HL-60 (cell line): ENCODE measurements around the gene FLT4.
A peak's percentile ranks its signal among the peaks of the same experiment; 100 is the strongest.
"Not testable (repeated sequence)": the region's sequence is repeated elsewhere in the genome, so short reads cannot be mapped to it uniquely, and the experiment has no call there.

Source experiments
- DNase-seq, 2 experiments: peaks; one replicate each; pipeline ENCODE4 v3.0.0-alpha.2; 2010 to 2020; ENCODE audit warnings: low read depth in 1 of 2, low spot score in 1 of 2
- H3K27ac ChIP-seq: fragments of 250-450 bp; sonication (Bioruptor Pico); replicated peaks from 2 replicates; pipeline ENCODE4 v1.5.1; 2020; ENCODE audit warnings: mild to moderate bottlenecking, moderate library complexity
- H3K27me3 ChIP-seq: fragments of 250-450 bp; sonication (Bioruptor Pico); 2 replicates; pipeline ENCODE4 v1.5.1; 2021; ENCODE audit warnings: mild to moderate bottlenecking, moderate library complexity; ENCODE audit not compliant: insufficient read depth, poor library complexity, severe bottlenecking
- H3K4me3 ChIP-seq: replicated peaks from 2 replicates; pipeline ENCODE4 v1.5.1; 2011; ENCODE audit warnings: mild to moderate bottlenecking, control low read depth, low read length; ENCODE audit not compliant: insufficient read depth
- GABPA ChIP-seq: IDR thresholded peaks from 2 replicates; pipeline ENCODE4 v1.6.1; 2012; ENCODE audit warnings: low read depth
- POLR2AphosphoS5 ChIP-seq: IDR thresholded peaks from 2 replicates; pipeline ENCODE4 v1.6.1; 2012; ENCODE audit warnings: low read depth
- SPI1 ChIP-seq: IDR thresholded peaks from 2 replicates; pipeline ENCODE4 v1.6.1; 2012; ENCODE audit warnings: low read depth, mild to moderate bottlenecking, borderline replicate concordance
- TF ChIP-seq, protein P1 (sequence below): IDR thresholded peaks from 2 replicates; pipeline ENCODE4 v1.6.1; 2012; ENCODE audit warnings: low read depth; ENCODE audit not compliant: insufficient replicate concordance
- TF ChIP-seq, protein P2 (sequence below): IDR thresholded peaks from one replicate; pipeline ENCODE4 v1.5.1; 2011; ENCODE audit warnings: low read length, control low read depth, inconsistent platforms; ENCODE audit not compliant: insufficient read depth

Gene FLT4

DNA sequence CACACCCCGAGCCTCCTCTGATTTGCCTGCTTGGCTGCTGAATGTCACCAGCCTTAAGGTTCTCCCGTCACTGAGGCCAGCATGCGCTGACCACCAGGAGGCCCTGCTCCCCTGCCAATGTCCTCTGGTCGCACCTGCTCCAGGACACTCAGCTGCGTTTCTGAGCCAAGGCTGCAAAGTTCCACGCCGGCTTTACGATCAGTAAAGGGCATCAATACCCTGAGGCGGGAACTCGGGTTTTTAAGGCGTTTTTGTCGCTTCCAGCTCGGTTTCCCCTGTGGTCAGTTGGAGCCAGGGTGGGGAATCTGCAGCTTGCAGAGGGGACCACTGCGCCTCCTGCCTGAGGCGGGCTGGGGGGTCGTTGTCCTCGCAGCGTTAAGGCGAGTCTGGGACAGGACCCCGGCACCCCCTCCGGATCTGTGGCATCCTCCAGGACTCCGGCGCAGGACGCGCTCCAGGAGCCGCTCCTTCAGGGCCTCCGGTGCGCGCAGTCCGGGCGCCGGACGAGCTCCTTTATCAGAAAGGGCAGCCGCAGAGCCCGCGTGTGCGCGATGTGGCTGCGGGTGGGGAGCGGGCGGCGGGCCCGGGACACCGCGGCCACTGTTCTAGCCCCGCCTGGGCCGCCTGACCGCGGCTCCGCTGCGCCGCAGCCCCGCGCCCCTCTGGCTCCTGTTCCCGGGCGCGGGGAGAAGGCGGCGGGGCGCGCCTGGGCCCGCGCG, 24.1 kb upstream of the FLT4 start:
- TF ChIP-seq, protein P1, sequence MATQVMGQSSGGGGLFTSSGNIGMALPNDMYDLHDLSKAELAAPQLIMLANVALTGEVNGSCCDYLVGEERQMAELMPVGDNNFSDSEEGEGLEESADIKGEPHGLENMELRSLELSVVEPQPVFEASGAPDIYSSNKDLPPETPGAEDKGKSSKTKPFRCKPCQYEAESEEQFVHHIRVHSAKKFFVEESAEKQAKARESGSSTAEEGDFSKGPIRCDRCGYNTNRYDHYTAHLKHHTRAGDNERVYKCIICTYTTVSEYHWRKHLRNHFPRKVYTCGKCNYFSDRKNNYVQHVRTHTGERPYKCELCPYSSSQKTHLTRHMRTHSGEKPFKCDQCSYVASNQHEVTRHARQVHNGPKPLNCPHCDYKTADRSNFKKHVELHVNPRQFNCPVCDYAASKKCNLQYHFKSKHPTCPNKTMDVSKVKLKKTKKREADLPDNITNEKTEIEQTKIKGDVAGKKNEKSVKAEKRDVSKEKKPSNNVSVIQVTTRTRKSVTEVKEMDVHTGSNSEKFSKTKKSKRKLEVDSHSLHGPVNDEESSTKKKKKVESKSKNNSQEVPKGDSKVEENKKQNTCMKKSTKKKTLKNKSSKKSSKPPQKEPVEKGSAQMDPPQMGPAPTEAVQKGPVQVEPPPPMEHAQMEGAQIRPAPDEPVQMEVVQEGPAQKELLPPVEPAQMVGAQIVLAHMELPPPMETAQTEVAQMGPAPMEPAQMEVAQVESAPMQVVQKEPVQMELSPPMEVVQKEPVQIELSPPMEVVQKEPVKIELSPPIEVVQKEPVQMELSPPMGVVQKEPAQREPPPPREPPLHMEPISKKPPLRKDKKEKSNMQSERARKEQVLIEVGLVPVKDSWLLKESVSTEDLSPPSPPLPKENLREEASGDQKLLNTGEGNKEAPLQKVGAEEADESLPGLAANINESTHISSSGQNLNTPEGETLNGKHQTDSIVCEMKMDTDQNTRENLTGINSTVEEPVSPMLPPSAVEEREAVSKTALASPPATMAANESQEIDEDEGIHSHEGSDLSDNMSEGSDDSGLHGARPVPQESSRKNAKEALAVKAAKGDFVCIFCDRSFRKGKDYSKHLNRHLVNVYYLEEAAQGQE, result no peak
- TF ChIP-seq, protein P2, sequence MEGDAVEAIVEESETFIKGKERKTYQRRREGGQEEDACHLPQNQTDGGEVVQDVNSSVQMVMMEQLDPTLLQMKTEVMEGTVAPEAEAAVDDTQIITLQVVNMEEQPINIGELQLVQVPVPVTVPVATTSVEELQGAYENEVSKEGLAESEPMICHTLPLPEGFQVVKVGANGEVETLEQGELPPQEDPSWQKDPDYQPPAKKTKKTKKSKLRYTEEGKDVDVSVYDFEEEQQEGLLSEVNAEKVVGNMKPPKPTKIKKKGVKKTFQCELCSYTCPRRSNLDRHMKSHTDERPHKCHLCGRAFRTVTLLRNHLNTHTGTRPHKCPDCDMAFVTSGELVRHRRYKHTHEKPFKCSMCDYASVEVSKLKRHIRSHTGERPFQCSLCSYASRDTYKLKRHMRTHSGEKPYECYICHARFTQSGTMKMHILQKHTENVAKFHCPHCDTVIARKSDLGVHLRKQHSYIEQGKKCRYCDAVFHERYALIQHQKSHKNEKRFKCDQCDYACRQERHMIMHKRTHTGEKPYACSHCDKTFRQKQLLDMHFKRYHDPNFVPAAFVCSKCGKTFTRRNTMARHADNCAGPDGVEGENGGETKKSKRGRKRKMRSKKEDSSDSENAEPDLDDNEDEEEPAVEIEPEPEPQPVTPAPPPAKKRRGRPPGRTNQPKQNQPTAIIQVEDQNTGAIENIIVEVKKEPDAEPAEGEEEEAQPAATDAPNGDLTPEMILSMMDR, result no peak
- TF ChIP-seq POLR2AphosphoS5 (no peak), GABPA (no peak), SPI1 (no peak)
- peaks cover 5% of the 10 kb centered on the region for H3K27me3 ChIP-seq
- H3K4me3 ChIP-seq, result no peak overlapping the region
- H3K27ac ChIP-seq, result no peak overlapping the region
- no peak for DNase-seq

DNA sequence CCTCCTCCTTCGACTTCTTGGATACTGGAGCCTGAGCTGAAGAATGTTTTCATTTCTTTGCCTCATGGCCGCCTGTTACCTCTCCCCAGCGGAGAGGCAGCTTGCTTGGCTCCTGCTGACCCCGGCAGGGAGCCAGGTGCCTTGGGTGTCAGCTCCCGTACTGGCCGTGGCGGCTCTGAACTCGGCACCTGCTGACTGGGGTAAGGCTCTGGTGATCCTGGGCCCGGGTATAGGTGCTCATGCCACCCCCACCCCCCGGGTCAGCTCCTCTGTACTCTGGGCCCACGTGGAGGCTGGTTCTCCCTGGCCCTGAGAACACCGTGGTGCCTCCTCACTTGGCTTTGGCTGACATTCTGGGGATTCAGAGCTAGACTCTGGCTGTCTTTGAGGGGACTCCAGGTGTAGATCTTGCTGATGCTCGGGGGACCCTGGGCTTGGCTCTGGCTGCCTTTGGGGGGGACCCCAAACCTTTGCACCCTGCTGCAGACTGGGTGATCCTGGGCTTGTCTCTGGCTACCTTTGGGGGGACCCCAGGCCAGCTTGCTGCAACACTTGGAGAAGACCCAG, 22.6 kb upstream of the FLT4 start:
- DNase-seq, H3K27me3 ChIP-seq, H3K4me3 ChIP-seq, H3K27ac ChIP-seq: not testable (repeated sequence)

DNA sequence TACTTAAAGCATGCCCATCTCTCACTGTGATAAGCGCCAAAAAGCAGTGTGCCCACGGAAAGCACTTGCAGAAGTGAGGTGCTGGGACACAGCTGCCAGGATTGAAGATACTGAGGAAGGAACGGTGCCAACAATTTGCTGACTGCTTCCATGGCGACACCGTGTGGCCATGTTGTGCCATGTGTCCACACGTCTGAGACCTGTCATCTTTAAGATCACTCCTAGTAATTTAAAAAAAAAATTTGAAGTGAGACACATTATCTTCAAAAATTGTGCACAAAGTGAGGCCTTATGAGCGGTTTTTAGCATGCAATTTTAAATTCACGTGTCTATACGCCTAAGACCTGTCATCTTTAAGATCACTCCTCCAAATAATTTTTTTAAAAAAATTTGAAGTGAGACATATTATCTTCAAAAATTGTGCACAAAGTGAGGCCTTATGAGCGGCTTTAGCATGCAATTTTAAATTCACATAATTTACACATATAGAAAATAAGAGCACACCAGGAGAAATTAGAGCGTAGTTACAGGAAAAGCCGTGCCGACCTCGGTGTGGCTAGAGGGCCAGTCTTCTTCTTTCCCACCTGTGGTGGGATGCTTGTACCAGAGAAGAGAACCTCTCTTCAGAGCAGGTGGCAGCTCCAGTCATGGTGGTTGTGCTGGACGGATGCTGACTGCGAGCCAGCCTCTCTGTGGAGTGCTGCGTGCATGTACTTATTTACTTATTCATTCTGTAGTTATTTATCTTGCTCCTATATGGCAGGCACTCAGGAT, 21.4 kb upstream of the FLT4 start:
- Histone ChIP-seq H3K4me3 (no peak overlapping the region), H3K27ac (no peak overlapping the region), H3K27me3 (peaks cover 5% of the 10 kb centered on the region)
- peak; percentile 44 to 61 for DNase-seq
- no peak for TF ChIP-seq SPI1
- no peak for TF ChIP-seq GABPA
- TF ChIP-seq, protein P2, result peak; percentile 63
- TF ChIP-seq POLR2AphosphoS5, result no peak

DNA sequence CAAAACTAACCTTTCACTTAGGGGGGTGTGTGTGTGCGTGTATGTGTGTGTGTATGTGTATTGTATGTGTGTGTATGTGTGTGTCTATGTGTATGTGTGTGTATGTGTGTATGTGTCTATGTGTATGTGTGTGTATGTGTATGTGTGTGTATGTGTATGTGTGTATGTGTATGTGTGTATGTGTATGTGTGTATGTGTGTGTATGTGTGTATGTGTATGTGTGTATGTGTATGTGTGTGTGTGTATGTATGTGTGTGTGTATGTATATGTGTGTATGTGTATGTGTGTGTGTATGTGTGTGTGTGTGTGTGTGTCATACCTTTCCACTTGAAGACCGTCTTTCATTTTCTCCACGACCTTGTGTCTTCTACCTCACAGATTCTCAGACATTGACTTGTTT, 20.8 kb upstream of the FLT4 start:
- TF ChIP-seq POLR2AphosphoS5 (no peak), SPI1 (no peak), GABPA (no peak)
- TF ChIP-seq, protein P1, result no peak
- TF ChIP-seq, protein P2, result no peak
- Histone ChIP-seq H3K4me3 (no peak overlapping the region), H3K27me3 (peaks cover 5% of the 10 kb centered on the region), H3K27ac (no peak overlapping the region)
- no peak for DNase-seq
